Sigmoid colon (tissue), 3 donors: ENCODE results near the gene FEM1C.

Experiments
- CTCF ChIP-seq, 4 experiments: fragments of 450-650 bp in 3 of 4; fragments of 200-600 bp in 1 of 4; IDR thresholded peaks; one replicate each; pipeline ENCODE4 v1.5.1; 2016 to 2019; ENCODE audit warnings: antibody characterized with exemption in 4 of 4, mild to moderate bottlenecking in 3 of 4, moderate library complexity in 2 of 4
- POLR2A ChIP-seq, 2 donors: fragments of 450-650 bp; IDR thresholded peaks; one replicate each; pipeline ENCODE4 v1.6.1; 2016; ENCODE audit warnings: antibody characterized with exemption in 2 of 2, mild to moderate bottlenecking in 2 of 2, moderate library complexity in 2 of 2

- no peak for TF ChIP-seq POLR2A (IDR thresholded peaks at IDR 0.05)
- TF ChIP-seq CTCF (IDR thresholded peaks at IDR 0.05): no peak
Observed at GRCh38 chr5:115557667-115558387, 13.3 kb upstream of the FEM1C start.
